ENCODE measurements around the gene VOPP1. TPM values are rescaled to one million over a fixed set of nuclear protein-coding genes. Genes with fewer than 3 reads are reported as not detected.

The VOPP1 gene
- total and polyA plus RNA-seq, 7 donors: 16.3 to 45.7 (median 29.7) TPM

DNA sequence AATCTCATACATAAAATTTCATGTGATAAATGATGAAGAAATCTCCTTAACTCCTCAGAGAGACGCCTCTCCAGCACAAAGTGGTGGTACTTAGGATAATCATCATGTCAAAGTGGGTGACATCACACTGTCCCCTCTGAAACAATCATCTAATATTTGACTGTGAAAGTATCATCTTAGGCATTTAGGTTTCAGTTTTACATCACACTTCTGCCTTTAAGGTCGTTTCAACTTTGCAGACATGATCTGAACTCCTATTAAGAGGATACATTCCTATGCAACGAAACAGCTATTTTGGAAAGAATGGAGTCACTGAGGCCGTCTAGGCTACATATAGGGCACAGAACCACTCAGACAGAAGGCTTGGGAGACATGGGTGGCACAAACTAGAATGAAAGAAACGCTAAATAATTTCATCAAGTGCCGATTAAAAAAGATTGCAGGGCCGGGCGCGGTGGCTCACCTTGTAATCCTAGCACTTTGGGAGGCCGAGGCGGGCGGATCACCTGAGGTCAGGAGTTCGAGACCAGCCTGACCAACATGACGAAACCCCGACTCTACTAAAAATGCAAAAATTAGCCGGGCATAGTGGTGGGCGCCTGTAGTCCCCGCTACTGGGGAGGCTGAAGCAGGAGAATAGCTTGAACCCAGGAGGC lies 2.0 kb downstream of the VOPP1 start:
- peaks cover 62% of the 10 kb centered on the region for H3K4me1 ChIP-seq

DNA sequence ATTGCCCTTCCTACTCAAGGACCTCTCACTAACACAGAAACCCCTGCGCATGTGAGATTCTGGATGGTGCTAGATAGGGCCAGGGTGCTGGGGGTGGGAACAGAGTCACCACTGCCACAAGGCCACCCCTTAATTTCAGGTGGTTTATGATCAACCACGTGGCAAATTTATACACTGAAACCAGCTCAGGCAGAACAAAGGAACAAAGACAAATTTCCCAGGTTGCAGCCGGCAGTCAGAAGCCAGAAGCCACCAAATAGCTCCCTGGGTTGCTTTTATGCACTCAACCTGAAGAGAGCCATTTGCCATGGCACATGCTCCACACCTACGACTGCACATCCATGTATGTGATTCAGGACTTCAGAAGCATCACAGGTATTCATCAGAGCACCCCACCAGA lies 2.5 kb downstream of the VOPP1 start:
- 54 to 73% (median 61%) methylated on average over 4 of the region's 4 CpGs for WGBS, 3 donors
- H3K4me1 ChIP-seq: peaks cover 62% of the 10 kb centered on the region

More for the DNA sequence above, 2.0 kb downstream of the VOPP1 start:
- ATAC-seq: no peak
- intact Hi-C loops (cut with DNase I): no loop called here
- TF ChIP-seq, protein P1, sequence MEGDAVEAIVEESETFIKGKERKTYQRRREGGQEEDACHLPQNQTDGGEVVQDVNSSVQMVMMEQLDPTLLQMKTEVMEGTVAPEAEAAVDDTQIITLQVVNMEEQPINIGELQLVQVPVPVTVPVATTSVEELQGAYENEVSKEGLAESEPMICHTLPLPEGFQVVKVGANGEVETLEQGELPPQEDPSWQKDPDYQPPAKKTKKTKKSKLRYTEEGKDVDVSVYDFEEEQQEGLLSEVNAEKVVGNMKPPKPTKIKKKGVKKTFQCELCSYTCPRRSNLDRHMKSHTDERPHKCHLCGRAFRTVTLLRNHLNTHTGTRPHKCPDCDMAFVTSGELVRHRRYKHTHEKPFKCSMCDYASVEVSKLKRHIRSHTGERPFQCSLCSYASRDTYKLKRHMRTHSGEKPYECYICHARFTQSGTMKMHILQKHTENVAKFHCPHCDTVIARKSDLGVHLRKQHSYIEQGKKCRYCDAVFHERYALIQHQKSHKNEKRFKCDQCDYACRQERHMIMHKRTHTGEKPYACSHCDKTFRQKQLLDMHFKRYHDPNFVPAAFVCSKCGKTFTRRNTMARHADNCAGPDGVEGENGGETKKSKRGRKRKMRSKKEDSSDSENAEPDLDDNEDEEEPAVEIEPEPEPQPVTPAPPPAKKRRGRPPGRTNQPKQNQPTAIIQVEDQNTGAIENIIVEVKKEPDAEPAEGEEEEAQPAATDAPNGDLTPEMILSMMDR (IDR thresholded peaks at IDR 0.05): no peak
- peak overlapping the region; percentile 94 for H3K4me3 ChIP-seq
- peak overlapping the region; percentile 92 for H3K27ac ChIP-seq
- 73 to 88% (median 78%) methylated on average over 12 to 18 of the region's 18 CpGs for WGBS, 3 donors
- H3K36me3 ChIP-seq (ENCODE audit: insufficient read depth in 1 of 2, low read depth in 1 of 2): no peaks in the 10 kb centered on the region
- H3K27me3 ChIP-seq (ENCODE audit: insufficient read depth in 3 of 3, low read length in 2 of 3): no peaks in the 10 kb centered on the region
- no peaks in the 10 kb centered on the region for H3K9me3 ChIP-seq
- DNase-seq: no peak

DNA sequence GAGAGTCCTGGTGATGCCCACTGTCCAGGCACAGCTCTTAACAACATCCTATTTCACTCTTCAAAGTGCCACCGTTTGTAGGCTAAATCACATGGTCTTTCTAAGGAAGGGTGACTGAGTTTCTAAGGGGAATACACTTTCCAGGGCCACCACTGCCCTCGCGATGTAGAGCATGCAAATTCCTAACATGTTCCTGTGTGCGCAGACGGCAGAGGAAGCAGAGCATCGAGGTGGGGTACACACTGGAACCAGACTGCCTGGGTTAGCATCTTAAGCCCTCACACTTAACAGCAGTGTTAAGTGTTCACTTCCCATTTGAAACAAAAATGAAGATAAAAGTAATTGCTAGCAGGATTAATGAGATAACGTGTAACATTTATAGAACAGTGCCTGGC lies 3.0 kb downstream of the VOPP1 start:
- no peaks in the 10 kb centered on the region for H3K27me3 ChIP-seq (ENCODE audit: insufficient read depth in 3 of 3, low read length in 2 of 3)
- no peak overlapping the region for H3K4me3 ChIP-seq
- WGBS, 3 donors: 30 to 60% (median 31%) methylated on average over 7 of the region's 7 CpGs
- ATAC-seq: no peak
- TF ChIP-seq, protein P1 (IDR thresholded peaks at IDR 0.05): no peak
- H3K4me1 ChIP-seq: peaks cover 61% of the 10 kb centered on the region
- DNase-seq: no peak
- no peaks in the 10 kb centered on the region for H3K36me3 ChIP-seq (ENCODE audit: insufficient read depth in 1 of 2, low read depth in 1 of 2)
- no peaks in the 10 kb centered on the region for H3K9me3 ChIP-seq
- peak overlapping the region; percentile 92 for H3K27ac ChIP-seq
- intact Hi-C loops (cut with DNase I): loop anchor here in 1 of 2 donors (2.0 kb wide), 1 partner anchor 14 kb away; no protein-coding TSS in a partner anchor

More for the DNA sequence above, 2.5 kb downstream of the VOPP1 start:
- no peak for ATAC-seq
- H3K9me3 ChIP-seq: no peaks in the 10 kb centered on the region
- TF ChIP-seq, protein P1 (IDR thresholded peaks at IDR 0.05): no peak
- intact Hi-C loops (cut with DNase I): loop anchor here in 1 of 2 donors (2.0 kb wide), 1 partner anchor 15 kb away; no protein-coding TSS in a partner anchor
- no peak overlapping the region for H3K4me3 ChIP-seq
- H3K27me3 ChIP-seq (ENCODE audit: insufficient read depth in 3 of 3, low read length in 2 of 3): no peaks in the 10 kb centered on the region
- DNase-seq: no peak
- peak overlapping the region; percentile 92 for H3K27ac ChIP-seq
- no peaks in the 10 kb centered on the region for H3K36me3 ChIP-seq (ENCODE audit: insufficient read depth in 1 of 2, low read depth in 1 of 2)

DNA sequence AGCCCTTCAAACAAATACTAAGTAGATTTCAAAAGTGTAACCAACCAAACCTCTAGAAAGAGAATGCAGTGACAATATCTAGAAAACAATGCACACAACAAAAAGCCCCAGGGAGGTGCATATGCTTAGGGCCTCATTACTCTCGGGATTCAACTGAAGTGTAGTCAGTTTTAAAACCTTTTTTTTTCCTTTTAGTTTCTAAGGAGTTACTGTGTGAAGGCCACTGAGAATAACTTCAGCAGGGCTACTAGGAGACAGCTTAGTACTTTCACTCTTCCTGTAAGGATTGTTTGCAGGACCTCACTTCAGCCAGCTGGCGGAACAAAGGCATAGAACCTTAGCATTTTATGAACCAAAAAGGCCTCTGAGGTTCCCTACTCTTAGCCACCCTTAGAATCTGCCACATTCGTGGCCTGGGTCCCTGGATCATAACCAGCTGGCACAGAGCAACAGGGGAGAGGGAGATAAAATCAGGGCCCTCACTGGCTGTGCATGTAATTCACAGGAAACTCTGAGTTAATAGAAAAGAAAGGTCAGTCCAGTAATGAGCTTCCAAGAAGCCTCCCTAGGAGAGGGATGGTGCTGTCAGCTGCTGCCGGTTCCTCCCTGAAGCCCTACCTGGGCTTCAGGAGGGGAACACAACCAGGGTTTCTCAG lies 3.6 kb downstream of the VOPP1 start:
- TF ChIP-seq, protein P1 (IDR thresholded peaks at IDR 0.05): no peak
- Histone ChIP-seq H3K9me3 (no peaks in the 10 kb centered on the region), H3K27me3 (ENCODE audit: insufficient read depth in 3 of 3, low read length in 2 of 3) (no peaks in the 10 kb centered on the region), H3K4me1 (peaks cover 56% of the 10 kb centered on the region), H3K27ac (peak overlapping the region; percentile 92), H3K4me3 (no peak overlapping the region), H3K36me3 (ENCODE audit: insufficient read depth in 1 of 2, low read depth in 1 of 2) (no peaks in the 10 kb centered on the region)
- no peak for ATAC-seq
- intact Hi-C loops (cut with DNase I): loop anchor here in 1 of 2 donors (2.0 kb wide), 1 partner anchor 14 kb away; no protein-coding TSS in a partner anchor
- WGBS, 3 donors: 54 to 64% (median 63%) methylated on average over 4 of the region's 4 CpGs
- DNase-seq: no peak

Measured in psoas muscle (tissue), 8 donors.